Sigmoid colon (tissue), 4 donors: Measurements from ENCODE around the gene MAPKAPK3.

Experiments used
- POLR2AphosphoS5 ChIP-seq, 4 donors: sonication (generic); formaldehyde crosslinking; IDR thresholded peaks; one replicate each; pipeline ENCODE4 v1.6.1; 2017; ENCODE audit warnings: antibody characterized with exemption in 4 of 4
- TF ChIP-seq, protein P1 (sequence below), 4 experiments: fragments of 450-650 bp in 3 of 4; fragments of 200-600 bp in 1 of 4; IDR thresholded peaks; one replicate each; pipeline ENCODE4 v1.5.1; 2016 to 2019; ENCODE audit warnings: antibody characterized with exemption in 4 of 4, mild to moderate bottlenecking in 3 of 4, moderate library complexity in 2 of 4

- no peak for TF ChIP-seq POLR2AphosphoS5 (IDR thresholded peaks at IDR 0.05)
- TF ChIP-seq, protein P1, sequence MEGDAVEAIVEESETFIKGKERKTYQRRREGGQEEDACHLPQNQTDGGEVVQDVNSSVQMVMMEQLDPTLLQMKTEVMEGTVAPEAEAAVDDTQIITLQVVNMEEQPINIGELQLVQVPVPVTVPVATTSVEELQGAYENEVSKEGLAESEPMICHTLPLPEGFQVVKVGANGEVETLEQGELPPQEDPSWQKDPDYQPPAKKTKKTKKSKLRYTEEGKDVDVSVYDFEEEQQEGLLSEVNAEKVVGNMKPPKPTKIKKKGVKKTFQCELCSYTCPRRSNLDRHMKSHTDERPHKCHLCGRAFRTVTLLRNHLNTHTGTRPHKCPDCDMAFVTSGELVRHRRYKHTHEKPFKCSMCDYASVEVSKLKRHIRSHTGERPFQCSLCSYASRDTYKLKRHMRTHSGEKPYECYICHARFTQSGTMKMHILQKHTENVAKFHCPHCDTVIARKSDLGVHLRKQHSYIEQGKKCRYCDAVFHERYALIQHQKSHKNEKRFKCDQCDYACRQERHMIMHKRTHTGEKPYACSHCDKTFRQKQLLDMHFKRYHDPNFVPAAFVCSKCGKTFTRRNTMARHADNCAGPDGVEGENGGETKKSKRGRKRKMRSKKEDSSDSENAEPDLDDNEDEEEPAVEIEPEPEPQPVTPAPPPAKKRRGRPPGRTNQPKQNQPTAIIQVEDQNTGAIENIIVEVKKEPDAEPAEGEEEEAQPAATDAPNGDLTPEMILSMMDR (IDR thresholded peaks at IDR 0.05) = no peak
Observed at GRCh38 chr3:50665081-50665840, 48.3 kb downstream of the MAPKAPK3 start.
